Body of pancreas (tissue), 4 donors: Measurements from ENCODE around the gene TADA2B.

ENCODE experiments used
- CTCF ChIP-seq, 7 experiments: fragments of 450-650 bp in 4 of 7; fragments of 200-600 bp in 3 of 7; sonication (generic) in 3 of 7; IDR thresholded peaks; one replicate each; pipeline ENCODE4 v1.5.1; 2016 to 2019; ENCODE audit warnings: antibody characterized with exemption in 7 of 7
- POLR2A ChIP-seq, 3 donors: fragments of 450-650 bp; IDR thresholded peaks; one replicate each; pipeline ENCODE4 v1.6.1; 2016; ENCODE audit warnings: antibody characterized with exemption in 3 of 3, mild to moderate bottlenecking in 2 of 3

- TF ChIP-seq CTCF (IDR thresholded peaks at IDR 0.05) (no peak), POLR2A (IDR thresholded peaks at IDR 0.05) (no peak)
Measured at GRCh38 chr4:7092026-7092425, 48.9 kb downstream of the TADA2B start.
